A673 (cell line): ENCODE data around the gene DAPK1. TPM values are rescaled to one million over a fixed set of nuclear protein-coding genes. Genes with fewer than 3 reads are reported as not detected.

Source experiments
- BruUV-seq: library from RNA; stranded (reverse); fragments of 400-500 nt; replicated peaks from 2 replicates; lab custom pipeline; 2021; lab: Mats Ljungman, UMichigan
- CTCF ChIA-PET: fragments of 300-600 bp; sonication (Branson Sonifier 250); formaldehyde crosslinking; loops from one replicate; lab custom pipeline; 2022; ENCODE audit warnings: antibody characterized with exemption; lab: Charles Lee
- POLR2A ChIA-PET: fragments of 300-600 bp; sonication (Branson Sonifier 250); formaldehyde crosslinking; loops from one replicate; lab custom pipeline; 2022; ENCODE audit warnings: antibody characterized with exemption; ENCODE audit not compliant: low non-redundant PET; lab: Charles Lee
- DNase-seq: peaks from one replicate; pipeline ENCODE4 v3.0.0-alpha.2; 2015; ENCODE audit warnings: low spot score
- H3K27ac ChIP-seq: fragments of 200-600 bp; sonication (generic); 2 replicates; pipeline ENCODE4 v1.5.1; 2016; ENCODE audit warnings: mixed run types, low read depth, mild to moderate bottlenecking, mixed read lengths, antibody characterized with exemption, low read length; ENCODE audit not compliant: poor library complexity, severe bottlenecking
- H3K27me3 ChIP-seq: fragments of 200-600 bp; sonication (generic); replicated peaks from 2 replicates; pipeline ENCODE4 v1.6.1; 2017; ENCODE audit warnings: mixed run types, low read depth, mild to moderate bottlenecking, mixed read lengths, antibody characterized with exemption, low read length; ENCODE audit not compliant: insufficient read depth, poor library complexity
- H3K36me3 ChIP-seq: fragments of 200-600 bp; sonication (generic); 2 replicates; pipeline ENCODE4 v1.6.1; 2016; ENCODE audit warnings: mixed run types, mild to moderate bottlenecking, mixed read lengths, antibody characterized with exemption, low read length; ENCODE audit not compliant: insufficient read depth, poor library complexity, severe bottlenecking
- H3K4me1 ChIP-seq: fragments of 200-600 bp; sonication (generic); 2 replicates; pipeline ENCODE4 v1.6.1; 2017; ENCODE audit warnings: mixed run types, mild to moderate bottlenecking, mixed read lengths, antibody characterized with exemption, low read length; ENCODE audit not compliant: insufficient read depth, poor library complexity, severe bottlenecking
- H3K4me3 ChIP-seq: fragments of 200-600 bp; sonication (generic); 2 replicates; pipeline ENCODE4 v1.5.1; 2016; ENCODE audit warnings: low read depth, mixed run types, mild to moderate bottlenecking, mixed read lengths, low read length; ENCODE audit not compliant: poor library complexity, severe bottlenecking
- H3K9me3 ChIP-seq: fragments of 200-600 bp; sonication (generic); 2 replicates; pipeline ENCODE4 v1.6.1; 2016; ENCODE audit warnings: mixed run types, low read depth, mild to moderate bottlenecking, mixed read lengths, antibody characterized with exemption, low read length; ENCODE audit not compliant: poor library complexity, severe bottlenecking
- CTCF ChIP-seq: fragments of 300-800, 200-600 bp; sonication (generic); conservative IDR thresholded peaks from 2 replicates; pipeline ENCODE4 v1.5.1; 2017; ENCODE audit warnings: low read depth, mild to moderate bottlenecking, antibody characterized with exemption, low read length, moderate library complexity, mixed read lengths
- EZH2 ChIP-seq: fragments of 200-600 bp; sonication (generic); IDR thresholded peaks from 2 replicates; pipeline ENCODE4 v1.6.1; 2017; ENCODE audit warnings: borderline replicate concordance, low read depth, mild to moderate bottlenecking, mixed read lengths, antibody characterized with exemption, low read length; ENCODE audit not compliant: poor library complexity, severe bottlenecking
- intact Hi-C: fragments of 100-400 bp; cut with micrococcal nuclease; formaldehyde crosslinking; loops from one replicate; pipeline ENCODE4 v1.10.0; 2022; ENCODE audit not compliant: unreplicated experiment
- total RNA-seq: library from RNA; stranded (reverse); gene quantifications from 2 replicates; pipeline ENCODE4 v1.2.3, GENCODE V29; 2021

The DAPK1 gene
- total RNA-seq, 1 experiment from 2014 or later, result 380 TPM

GRCh38 chr9:87494970-87495471 lies 2.6 kb upstream of the DAPK1 start:
- Histone ChIP-seq H3K4me3 (no peak overlapping the region), H3K27ac (peak overlapping the region; percentile 99), H3K36me3 (peaks cover 14% of the 10 kb centered on the region), H3K9me3 (no peaks in the 10 kb centered on the region), H3K27me3 (no peaks in the 10 kb centered on the region), H3K4me1 (peaks cover 65% of the 10 kb centered on the region)
- ChIA-PET POLR2A (interaction anchor here (0.6 to 1.2 kb wide), 4 partner anchors 8 to 1224 kb away, joined by 3 to 4 read pairs (median 4); no protein-coding TSS in a partner anchor), CTCF (interaction anchor here (0.5 to 1.2 kb wide), 2 partner anchors 44 to 158 kb away, joined by 4 to 6 read pairs; no protein-coding TSS in a partner anchor)
- peak; percentile 93 for DNase-seq
- no TSS peak for BruUV-seq
- intact Hi-C loops, result loop anchor here (5.0 kb wide), 4 partner anchors 37 to 167 kb away; no protein-coding TSS in a partner anchor
- TF ChIP-seq CTCF, result no peak
- no peak for TF ChIP-seq EZH2

GRCh38 chr9:87497080-87497603 lies 525 bp upstream of the DAPK1 start:
- Histone ChIP-seq H3K27ac (peak overlapping the region; percentile 99), H3K4me3 (peak overlapping the region; percentile 91), H3K27me3 (no peaks in the 10 kb centered on the region), H3K36me3 (peaks cover 35% of the 10 kb centered on the region), H3K4me1 (peaks cover 62% of the 10 kb centered on the region), H3K9me3 (no peaks in the 10 kb centered on the region)
- intact Hi-C loops, result loop anchor here (5.0 kb wide), 4 partner anchors 35 to 165 kb away; no protein-coding TSS in a partner anchor
- no peak for TF ChIP-seq CTCF
- no peak for TF ChIP-seq EZH2
- CTCF ChIA-PET, result no interaction called here
- TSS peak; percentile 44 for BruUV-seq
- DNase-seq, result no peak
- POLR2A ChIA-PET, result interaction anchor here (0.6 to 0.7 kb wide), 2 partner anchors 11 to 15 kb away, joined by 3 to 4 read pairs; no protein-coding TSS in a partner anchor

- no peaks in the 10 kb centered on the region for H3K27me3 ChIP-seq
- peak; percentile 72 for DNase-seq
- H3K4me3 ChIP-seq, result peak overlapping the region; percentile 91
- ChIA-PET POLR2A (interaction anchor here (0.5 to 0.6 kb wide), 2 partner anchors 12 to 62 kb away, joined by 3 to 4 read pairs; no protein-coding TSS in a partner anchor), CTCF (interaction anchor here (0.6 to 1.2 kb wide), 4 partner anchors 15 to 161 kb away, joined by 3 to 16 read pairs (median 4); no protein-coding TSS in a partner anchor)
- BruUV-seq, result no TSS peak
- H3K4me1 ChIP-seq, result peaks cover 60% of the 10 kb centered on the region
- H3K36me3 ChIP-seq, result peaks cover 46% of the 10 kb centered on the region
- no peaks in the 10 kb centered on the region for H3K9me3 ChIP-seq
- TF ChIP-seq EZH2 (no peak), CTCF (0 out of 2 replicates have a peak, but pooled peaks have one; percentile 16)
- peak overlapping the region; percentile 99 for H3K27ac ChIP-seq
- intact Hi-C loops, result loop anchor here (5.0 kb wide), 4 partner anchors 34 to 164 kb away; no protein-coding TSS in a partner anchor
These were observed 561 bp downstream of the DAPK1 start for GRCh38 chr9:87498046-87498810.
